ENCODE data around the gene C4A. TPM values are rescaled to one million over a fixed set of nuclear protein-coding genes. Genes with fewer than 3 reads are reported as not detected.

C4A gene
- total and polyA plus RNA-seq, 2 of the 13 experiments (the other 11 are each of a cell fraction or from before 2014, with no cell fraction given): 165 to 478 TPM

DNA sequence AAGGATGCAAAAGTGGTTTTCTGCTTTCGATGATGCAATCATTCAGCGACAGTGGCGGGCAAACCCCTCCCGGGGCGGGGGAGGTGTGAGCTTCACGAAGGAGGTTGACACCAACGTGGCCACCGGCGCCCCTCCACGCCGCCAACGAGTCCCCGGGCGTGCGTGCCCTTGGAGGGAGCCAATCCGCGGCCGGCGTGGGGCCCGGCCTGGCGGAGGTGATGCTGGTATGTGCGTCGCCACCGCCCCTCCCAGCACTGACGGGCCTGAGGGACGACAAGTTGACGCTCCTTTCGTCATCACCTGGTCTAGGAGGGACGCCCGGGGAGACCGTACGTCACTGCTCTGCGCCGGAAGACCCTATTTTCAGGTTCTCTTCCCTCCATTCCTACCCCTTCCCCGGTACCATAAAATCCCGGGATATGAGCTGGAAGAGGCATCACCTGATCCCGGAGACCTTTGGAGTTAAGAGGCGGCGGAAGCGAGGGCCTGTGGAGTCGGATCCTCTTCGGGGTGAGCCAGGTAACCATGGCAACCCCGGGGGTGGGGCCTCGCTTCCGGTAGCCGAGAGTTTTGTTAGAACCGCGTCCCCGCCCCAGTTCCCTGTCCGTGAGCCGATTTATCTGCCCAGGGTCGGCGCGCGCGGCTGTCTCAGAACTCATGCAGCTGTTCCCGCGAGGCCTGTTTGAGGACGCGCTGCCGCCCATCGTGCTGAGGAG is 9.7 kb upstream of the C4A start, which contains the start of gene DXO (continued):
- TF ChIP-seq, protein P1, sequence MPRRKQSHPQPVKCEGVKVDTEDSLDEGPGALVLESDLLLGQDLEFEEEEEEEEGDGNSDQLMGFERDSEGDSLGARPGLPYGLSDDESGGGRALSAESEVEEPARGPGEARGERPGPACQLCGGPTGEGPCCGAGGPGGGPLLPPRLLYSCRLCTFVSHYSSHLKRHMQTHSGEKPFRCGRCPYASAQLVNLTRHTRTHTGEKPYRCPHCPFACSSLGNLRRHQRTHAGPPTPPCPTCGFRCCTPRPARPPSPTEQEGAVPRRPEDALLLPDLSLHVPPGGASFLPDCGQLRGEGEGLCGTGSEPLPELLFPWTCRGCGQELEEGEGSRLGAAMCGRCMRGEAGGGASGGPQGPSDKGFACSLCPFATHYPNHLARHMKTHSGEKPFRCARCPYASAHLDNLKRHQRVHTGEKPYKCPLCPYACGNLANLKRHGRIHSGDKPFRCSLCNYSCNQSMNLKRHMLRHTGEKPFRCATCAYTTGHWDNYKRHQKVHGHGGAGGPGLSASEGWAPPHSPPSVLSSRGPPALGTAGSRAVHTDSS (CRISPR knock-in tag; conservative IDR thresholded peaks at IDR 0.05): 0 out of 2 replicates have a peak, but pooled peaks have one; percentile 39
- peak; percentile 96 for TF ChIP-seq KDM4B (CRISPR knock-in tag; IDR thresholded peaks at IDR 0.05)
- peak; percentile 80 for TF ChIP-seq MED1 (CRISPR knock-in tag; IDR thresholded peaks at IDR 0.05)
- TF ChIP-seq BCL6 (CRISPR knock-in tag; IDR thresholded peaks at IDR 0.05): peak; percentile 46; the same call in 1 of the 2 replicates
- peak; percentile 94 for TF ChIP-seq MXD4 (CRISPR knock-in tag; IDR thresholded peaks at IDR 0.05)
- TF ChIP-seq ZNF33A (CRISPR knock-in tag; IDR thresholded peaks at IDR 0.05; ENCODE audit: borderline replicate concordance): no peak
- TF ChIP-seq, protein P2, sequence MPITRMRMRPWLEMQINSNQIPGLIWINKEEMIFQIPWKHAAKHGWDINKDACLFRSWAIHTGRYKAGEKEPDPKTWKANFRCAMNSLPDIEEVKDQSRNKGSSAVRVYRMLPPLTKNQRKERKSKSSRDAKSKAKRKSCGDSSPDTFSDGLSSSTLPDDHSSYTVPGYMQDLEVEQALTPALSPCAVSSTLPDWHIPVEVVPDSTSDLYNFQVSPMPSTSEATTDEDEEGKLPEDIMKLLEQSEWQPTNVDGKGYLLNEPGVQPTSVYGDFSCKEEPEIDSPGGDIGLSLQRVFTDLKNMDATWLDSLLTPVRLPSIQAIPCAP (CRISPR knock-in tag; IDR thresholded peaks at IDR 0.05; ENCODE audit: low read depth): no peak
- peak; percentile 90 for TF ChIP-seq ZNF574 (CRISPR knock-in tag; IDR thresholded peaks at IDR 0.05)
- peak; percentile 94 for TF ChIP-seq ZNF232 (CRISPR knock-in tag; IDR thresholded peaks at IDR 0.05; ENCODE audit: borderline replicate concordance)
- no peak for TF ChIP-seq TRIM22 (IDR thresholded peaks at IDR 0.05)
- TF ChIP-seq ZNF432 (CRISPR knock-in tag; IDR thresholded peaks at IDR 0.05; ENCODE audit: borderline replicate concordance): no peak
- TF ChIP-seq ZNF3 (CRISPR knock-in tag; IDR thresholded peaks at IDR 0.05): no peak
- peak; percentile 97; the same call in 1 of the 2 replicates for TF ChIP-seq FOXK1 (CRISPR knock-in tag; IDR thresholded peaks at IDR 0.05; ENCODE audit: borderline replicate concordance, low read depth)
- no peak for TF ChIP-seq ARID3A (IDR thresholded peaks at IDR 0.05; ENCODE audit: low read depth, low read length)
- TF ChIP-seq, protein P3, sequence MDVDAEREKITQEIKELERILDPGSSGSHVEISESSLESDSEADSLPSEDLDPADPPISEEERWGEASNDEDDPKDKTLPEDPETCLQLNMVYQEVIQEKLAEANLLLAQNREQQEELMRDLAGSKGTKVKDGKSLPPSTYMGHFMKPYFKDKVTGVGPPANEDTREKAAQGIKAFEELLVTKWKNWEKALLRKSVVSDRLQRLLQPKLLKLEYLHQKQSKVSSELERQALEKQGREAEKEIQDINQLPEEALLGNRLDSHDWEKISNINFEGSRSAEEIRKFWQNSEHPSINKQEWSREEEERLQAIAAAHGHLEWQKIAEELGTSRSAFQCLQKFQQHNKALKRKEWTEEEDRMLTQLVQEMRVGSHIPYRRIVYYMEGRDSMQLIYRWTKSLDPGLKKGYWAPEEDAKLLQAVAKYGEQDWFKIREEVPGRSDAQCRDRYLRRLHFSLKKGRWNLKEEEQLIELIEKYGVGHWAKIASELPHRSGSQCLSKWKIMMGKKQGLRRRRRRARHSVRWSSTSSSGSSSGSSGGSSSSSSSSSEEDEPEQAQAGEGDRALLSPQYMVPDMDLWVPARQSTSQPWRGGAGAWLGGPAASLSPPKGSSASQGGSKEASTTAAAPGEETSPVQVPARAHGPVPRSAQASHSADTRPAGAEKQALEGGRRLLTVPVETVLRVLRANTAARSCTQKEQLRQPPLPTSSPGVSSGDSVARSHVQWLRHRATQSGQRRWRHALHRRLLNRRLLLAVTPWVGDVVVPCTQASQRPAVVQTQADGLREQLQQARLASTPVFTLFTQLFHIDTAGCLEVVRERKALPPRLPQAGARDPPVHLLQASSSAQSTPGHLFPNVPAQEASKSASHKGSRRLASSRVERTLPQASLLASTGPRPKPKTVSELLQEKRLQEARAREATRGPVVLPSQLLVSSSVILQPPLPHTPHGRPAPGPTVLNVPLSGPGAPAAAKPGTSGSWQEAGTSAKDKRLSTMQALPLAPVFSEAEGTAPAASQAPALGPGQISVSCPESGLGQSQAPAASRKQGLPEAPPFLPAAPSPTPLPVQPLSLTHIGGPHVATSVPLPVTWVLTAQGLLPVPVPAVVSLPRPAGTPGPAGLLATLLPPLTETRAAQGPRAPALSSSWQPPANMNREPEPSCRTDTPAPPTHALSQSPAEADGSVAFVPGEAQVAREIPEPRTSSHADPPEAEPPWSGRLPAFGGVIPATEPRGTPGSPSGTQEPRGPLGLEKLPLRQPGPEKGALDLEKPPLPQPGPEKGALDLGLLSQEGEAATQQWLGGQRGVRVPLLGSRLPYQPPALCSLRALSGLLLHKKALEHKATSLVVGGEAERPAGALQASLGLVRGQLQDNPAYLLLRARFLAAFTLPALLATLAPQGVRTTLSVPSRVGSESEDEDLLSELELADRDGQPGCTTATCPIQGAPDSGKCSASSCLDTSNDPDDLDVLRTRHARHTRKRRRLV (CRISPR knock-in tag; IDR thresholded peaks at IDR 0.05): peak; percentile 76

All from HepG2 (cell line).